ENCODE results near the gene DPP6. TPM values are rescaled to one million over a fixed set of nuclear protein-coding genes. Genes with fewer than 3 reads are reported as not detected.

Gene DPP6
- total RNA-seq, 1 experiment from 2014 or later: not detected

DNA sequence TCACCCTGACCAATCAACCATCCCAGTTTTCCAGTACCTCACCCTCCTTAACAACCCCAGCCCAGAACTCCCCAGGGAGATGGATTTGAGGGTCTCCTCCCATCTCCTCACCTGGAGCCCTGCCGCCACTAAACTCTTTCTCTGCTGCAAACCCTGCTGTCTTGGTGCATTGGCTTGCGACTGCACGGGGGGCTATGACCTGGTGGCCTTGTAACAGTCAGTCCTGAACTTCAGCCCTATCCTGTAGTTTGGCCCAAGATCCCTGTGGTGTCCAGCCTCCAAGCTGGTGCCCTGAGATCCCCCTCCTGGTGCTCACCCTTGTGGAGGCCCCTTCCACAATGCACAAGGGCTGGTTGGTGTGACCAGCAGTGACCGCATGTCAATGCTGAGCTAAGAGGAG, 858.8 kb downstream of the DPP6 start:
- Histone ChIP-seq H3K9me3 (replicated peaks) (no peaks in the 10 kb centered on the region), H3K27ac (no peak overlapping the region), H3K27me3 (no peaks in the 10 kb centered on the region), H3K4me1 (peaks cover 3% of the 10 kb centered on the region; the same call in 1 of the 2 replicates), H3K36me3 (no peaks in the 10 kb centered on the region), H3K4me3 (no peak overlapping the region)
- DNase-seq: no peak

DNA sequence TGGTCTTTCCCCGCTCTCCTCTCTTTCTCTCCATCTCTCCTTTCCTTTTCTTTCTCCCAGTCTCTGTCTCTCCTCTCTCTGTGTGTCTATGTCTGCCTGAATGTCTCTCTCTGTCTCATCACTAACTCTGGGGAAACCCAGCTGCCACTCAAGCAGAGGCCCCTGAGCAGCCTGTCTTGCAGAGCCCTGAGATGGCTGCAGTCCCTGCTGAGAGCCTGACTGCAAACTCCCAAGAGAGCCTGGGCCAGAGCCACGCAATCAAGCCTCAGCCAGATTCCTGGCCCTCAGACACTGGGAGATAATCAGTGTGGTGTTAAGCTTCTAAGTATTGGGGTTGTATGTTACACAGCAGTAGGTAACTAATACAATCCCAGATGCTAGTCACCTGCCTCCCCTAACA, 859.2 kb downstream of the DPP6 start:
- H3K27ac ChIP-seq: no peak overlapping the region
- no peak overlapping the region for H3K4me3 ChIP-seq
- H3K27me3 ChIP-seq: no peaks in the 10 kb centered on the region
- H3K9me3 ChIP-seq (replicated peaks): no peaks in the 10 kb centered on the region
- H3K36me3 ChIP-seq: no peaks in the 10 kb centered on the region
- DNase-seq: no peak
- peaks cover 3% of the 10 kb centered on the region; the same call in 1 of the 2 replicates for H3K4me1 ChIP-seq

DNA sequence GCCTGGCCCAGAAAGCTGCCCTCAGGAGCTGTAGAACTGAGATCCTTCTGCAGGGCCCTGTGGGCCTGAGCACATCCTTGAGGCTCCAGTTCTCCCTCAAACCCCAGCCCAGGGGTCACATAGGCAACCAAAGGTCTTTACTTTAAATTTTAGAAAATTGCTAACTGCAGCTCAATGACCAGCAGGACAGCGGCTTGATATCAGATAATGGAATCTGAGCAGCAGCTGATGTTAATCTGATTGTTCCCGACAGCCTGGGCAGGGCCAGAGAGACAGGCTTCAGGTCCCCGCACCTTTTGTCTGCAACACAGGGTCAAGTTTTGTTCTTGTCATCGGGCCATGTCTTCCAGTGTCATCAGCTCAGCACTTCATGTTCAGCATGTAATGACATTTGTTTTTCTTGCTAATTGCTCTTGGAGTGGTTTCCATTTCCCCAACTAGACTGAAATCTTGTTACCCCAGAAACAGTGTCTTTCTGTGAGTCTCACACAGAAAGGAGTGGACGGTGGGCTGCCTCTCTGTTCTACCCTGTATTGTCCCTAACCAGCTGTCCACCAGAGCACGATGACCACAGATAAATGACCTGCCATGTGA, 859.8 kb downstream of the DPP6 start:
- H3K27me3 ChIP-seq: no peaks in the 10 kb centered on the region; the same call in 1 of the 2 replicates
- no peaks in the 10 kb centered on the region for H3K9me3 ChIP-seq (replicated peaks)
- H3K4me1 ChIP-seq: peaks cover 3% of the 10 kb centered on the region; the same call in 1 of the 2 replicates

DNA sequence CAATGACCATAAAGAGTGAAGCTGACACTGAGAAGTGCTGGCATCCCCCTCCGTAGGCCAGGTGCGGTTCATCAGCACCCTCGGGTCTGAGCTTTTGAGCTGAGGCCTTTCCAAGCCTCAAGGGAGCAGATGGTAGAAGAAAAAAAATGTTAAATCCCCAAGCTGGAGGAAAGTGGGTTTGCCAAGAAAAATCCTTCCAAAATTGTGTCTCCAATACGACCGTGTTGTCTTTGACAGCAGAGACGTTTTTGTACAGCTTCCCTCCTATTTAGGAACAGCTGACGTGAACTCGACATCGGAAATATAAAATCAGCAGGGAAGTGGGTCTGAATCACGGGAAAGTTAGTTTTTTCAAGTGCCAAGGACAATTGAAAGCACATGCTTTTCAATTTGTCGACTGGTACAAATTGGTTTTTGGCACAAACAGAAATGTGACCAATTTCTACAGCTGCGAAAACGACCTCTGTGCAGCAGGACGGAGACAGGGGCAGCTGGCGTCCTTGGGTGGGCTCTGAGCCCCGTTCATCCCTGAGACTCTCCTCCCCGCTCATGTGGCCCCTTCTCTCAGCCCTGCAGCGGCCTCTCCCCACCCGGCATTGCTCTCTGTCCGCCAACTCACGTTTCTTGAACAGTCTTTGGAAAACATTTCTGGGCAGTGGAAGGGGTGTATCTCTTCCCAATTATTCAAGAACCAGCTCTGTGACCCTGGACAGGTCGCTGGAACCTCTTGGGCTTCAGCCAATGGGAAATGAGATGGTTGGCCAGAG, 860.9 kb downstream of the DPP6 start:
- no peak overlapping the region for H3K4me3 ChIP-seq
- H3K27ac ChIP-seq: no peak overlapping the region; the same call in 1 of the 2 replicates
- no peaks in the 10 kb centered on the region for H3K36me3 ChIP-seq
- peaks cover 3% of the 10 kb centered on the region; the same call in 1 of the 2 replicates for H3K4me1 ChIP-seq
- H3K9me3 ChIP-seq (replicated peaks): no peaks in the 10 kb centered on the region
- H3K27me3 ChIP-seq: no peaks in the 10 kb centered on the region; the same call in 1 of the 2 replicates
- peak; percentile 37 to 41 for DNase-seq

More for the DNA sequence above, 859.8 kb downstream of the DPP6 start:
- Histone ChIP-seq H3K27ac (no peak overlapping the region), H3K36me3 (no peaks in the 10 kb centered on the region), H3K4me3 (no peak overlapping the region)
- DNase-seq: no peak

DNA sequence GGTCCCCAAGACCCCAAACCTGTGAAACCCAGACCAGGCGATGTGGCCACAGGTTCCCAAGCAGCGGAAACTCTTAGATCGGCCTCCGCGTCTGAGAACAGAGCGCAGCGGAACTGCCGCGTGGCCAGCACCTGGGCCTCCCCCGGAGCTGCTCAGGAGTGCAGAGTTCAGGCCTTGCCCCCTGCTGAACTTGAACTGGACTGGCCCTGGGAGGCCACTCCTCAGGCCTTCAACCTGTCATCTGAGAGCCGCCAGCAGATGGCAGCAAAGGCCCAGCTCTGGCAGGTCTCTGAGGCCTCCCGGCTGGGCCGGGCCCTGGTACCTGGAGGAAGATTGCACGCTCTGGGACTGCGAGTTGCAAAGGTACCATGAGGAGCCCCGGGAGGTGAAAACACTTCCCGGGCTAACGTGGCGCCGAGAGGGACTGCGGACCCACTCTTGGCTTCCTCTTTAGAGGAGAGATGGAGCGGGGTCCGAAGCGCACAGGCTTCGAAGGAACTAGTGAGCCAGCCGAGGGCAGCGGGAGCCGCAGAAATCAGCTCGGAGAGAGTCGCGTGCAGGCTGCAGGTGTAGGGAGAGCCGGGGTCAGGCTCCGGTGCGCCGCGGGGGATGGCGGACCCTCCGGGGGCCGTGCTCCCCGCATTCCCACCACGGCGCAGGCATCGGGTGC, 861.6 kb downstream of the DPP6 start:
- Histone ChIP-seq H3K27me3 (no peaks in the 10 kb centered on the region; the same call in 1 of the 2 replicates), H3K4me3 (no peak overlapping the region), H3K36me3 (no peaks in the 10 kb centered on the region), H3K9me3 (replicated peaks) (no peaks in the 10 kb centered on the region), H3K27ac (no peak overlapping the region; the same call in 1 of the 2 replicates), H3K4me1 (peaks cover 3% of the 10 kb centered on the region; the same call in 1 of the 2 replicates)
- peak; percentile 78 to 86 for DNase-seq

DNA sequence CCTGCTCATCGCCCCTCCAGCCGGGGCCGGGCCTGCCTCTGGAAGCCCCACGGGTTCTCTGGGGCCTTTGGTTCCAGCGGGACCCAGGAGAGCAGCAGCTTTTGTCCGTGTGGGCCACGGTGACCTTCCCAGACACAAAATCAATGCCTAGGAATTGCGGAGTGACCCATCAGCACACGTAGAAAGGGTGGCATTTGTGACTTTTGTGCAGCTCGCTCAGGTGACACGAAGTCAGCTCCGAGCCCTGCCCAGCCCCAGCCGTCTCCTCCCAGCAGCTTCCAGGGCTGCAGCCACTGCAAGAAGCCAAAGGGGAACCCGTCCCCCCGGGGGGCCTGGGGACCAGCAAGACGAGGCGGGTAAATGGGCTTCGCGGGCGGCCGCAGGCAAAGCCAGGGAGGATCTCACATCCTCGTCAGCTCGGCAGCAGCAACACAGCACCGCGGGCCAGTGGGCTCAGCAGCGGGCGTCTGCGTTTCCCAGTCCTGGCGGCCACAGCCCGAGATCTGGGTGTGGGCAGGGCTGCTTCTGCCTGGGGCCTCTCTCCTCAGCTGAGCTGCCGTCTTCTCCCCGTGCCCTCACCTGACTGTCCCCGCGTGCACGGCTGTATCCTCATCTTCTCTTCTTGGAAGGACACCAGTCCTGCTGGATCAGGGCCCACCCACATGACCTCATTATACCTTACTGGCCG, 862.3 kb downstream of the DPP6 start:
- H3K4me1 ChIP-seq: peaks cover 3% of the 10 kb centered on the region; the same call in 1 of the 2 replicates
- DNase-seq: no peak
- no peak overlapping the region for H3K4me3 ChIP-seq

DNA sequence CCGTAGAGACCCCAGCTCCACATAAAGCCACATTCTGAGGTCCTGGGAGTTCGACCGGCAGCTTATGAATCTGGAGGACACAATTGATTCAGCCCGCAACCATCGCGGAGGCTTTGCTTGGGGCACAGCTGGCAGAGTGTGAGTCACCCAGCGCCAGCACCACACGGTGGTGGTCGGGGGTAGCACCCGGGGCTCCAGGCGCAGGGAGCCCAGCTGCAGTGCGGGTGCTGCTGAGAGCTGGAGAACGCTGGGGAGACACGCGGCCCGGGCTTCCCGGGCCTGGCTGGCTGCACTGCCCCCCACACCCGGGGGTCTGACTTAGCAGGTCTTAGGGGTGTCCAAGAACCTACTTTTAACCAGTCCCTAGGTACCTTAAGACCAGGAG, 862.8 kb downstream of the DPP6 start:
- H3K4me3 ChIP-seq: no peak overlapping the region
- DNase-seq: peak in 1 of 2 experiments; percentile 22
- peaks cover 3% of the 10 kb centered on the region; the same call in 1 of the 2 replicates for H3K4me1 ChIP-seq
- no peaks in the 10 kb centered on the region for H3K36me3 ChIP-seq
- no peak overlapping the region for H3K27ac ChIP-seq
- H3K27me3 ChIP-seq: no peaks in the 10 kb centered on the region; the same call in 1 of the 2 replicates
- no peaks in the 10 kb centered on the region for H3K9me3 ChIP-seq (replicated peaks)

More for the DNA sequence above, 862.3 kb downstream of the DPP6 start:
- Histone ChIP-seq H3K27ac (no peak overlapping the region), H3K27me3 (no peaks in the 10 kb centered on the region; the same call in 1 of the 2 replicates), H3K9me3 (replicated peaks) (no peaks in the 10 kb centered on the region), H3K36me3 (no peaks in the 10 kb centered on the region)

DNA sequence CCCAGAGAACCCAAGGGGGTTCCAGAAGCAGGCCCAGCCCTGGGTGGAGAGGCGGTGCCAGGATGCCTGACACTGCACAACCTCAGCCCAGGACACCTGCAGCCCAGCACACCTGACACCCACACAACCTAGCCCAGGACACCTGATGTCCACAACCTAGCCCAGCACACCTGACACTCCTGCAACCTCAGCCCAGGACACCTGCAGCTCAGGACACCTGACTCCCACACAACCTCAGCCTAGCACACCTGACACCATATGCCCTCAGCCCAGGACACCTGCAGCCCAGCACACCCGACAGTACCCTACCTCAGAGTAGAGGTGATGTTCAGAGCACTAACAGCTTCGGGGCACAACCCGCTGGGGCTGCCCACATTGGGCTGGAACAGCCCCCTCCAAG, 863.4 kb downstream of the DPP6 start:
- Histone ChIP-seq H3K27ac (no peak overlapping the region), H3K36me3 (no peaks in the 10 kb centered on the region), H3K27me3 (no peaks in the 10 kb centered on the region; the same call in 1 of the 2 replicates), H3K9me3 (replicated peaks) (no peaks in the 10 kb centered on the region), H3K4me3 (no peak overlapping the region), H3K4me1 (peaks cover 3% of the 10 kb centered on the region; the same call in 1 of the 2 replicates)
- no peak for DNase-seq

DNA sequence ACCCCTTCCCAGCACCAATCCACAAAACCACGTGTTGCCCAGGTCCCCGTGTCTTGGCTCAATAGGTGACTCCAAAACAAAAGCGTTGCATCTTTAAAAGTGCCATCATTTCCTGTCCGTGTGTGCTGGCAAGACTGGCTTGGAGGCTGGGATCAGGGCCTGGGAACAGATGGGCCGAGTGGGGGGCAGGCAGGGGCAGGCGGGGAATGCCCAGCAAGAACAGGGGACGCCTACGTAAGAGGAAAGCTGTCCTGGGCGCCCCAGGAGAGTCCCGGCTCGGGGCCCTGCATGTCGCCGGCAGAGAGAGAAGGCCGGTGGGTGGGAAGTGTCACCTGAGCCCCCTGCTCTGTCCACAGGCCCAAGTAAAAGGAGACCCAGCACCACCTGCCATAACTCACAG, 864.2 kb downstream of the DPP6 start:
- no peak for DNase-seq
- H3K9me3 ChIP-seq (replicated peaks): no peaks in the 10 kb centered on the region
- peaks cover 3% of the 10 kb centered on the region; the same call in 1 of the 2 replicates for H3K4me1 ChIP-seq

DNA sequence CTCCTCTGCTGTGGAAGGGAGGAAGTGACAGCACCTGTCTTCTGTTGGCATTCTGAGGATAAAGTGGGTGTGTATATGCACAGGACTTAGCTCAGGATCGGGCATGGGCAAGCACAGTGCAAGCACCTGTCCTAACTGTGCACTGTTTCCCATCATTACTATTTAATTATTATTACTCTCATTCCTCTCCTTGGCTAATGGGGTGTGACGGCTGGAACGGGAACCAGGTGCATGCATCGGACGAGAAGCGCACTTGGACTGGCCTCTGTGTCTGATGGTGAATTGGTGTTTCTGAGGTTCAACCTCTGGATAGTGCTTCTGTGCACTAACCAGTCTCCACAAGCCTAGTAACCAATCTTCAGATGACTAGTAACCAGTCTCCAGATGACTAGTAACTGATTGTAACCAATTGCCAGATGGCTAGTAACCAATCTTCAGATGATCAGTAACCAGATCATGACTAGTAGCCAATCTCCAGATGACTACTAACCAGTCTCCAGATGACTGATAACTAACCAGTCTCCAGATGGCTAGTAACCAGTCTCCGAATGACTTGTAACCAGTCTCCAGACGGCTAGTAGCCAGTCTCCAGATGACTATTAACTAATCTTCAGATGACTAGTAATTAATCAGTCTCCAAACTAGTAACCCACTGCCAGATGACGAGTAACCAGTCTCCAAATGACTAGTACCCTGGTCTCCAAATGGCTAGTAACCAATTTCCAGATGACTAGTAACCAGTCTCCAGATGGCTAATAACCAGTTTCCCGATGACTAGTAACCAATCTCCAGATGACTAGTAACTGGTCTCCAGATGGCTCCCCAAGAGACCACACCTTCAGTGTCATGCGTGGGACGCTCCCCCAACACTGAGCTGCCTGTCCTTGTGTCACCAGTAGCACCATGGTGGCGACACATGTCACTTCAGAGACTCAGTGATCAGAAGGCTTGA, 864.9 kb downstream of the DPP6 start:
- H3K27ac ChIP-seq: no peak overlapping the region
- peaks cover 3% of the 10 kb centered on the region; the same call in 1 of the 2 replicates for H3K4me1 ChIP-seq
- no peaks in the 10 kb centered on the region; the same call in 1 of the 2 replicates for H3K27me3 ChIP-seq
- no peak for DNase-seq
- H3K36me3 ChIP-seq: no peaks in the 10 kb centered on the region
- no peaks in the 10 kb centered on the region for H3K9me3 ChIP-seq (replicated peaks)
- H3K4me3 ChIP-seq: no peak overlapping the region

More for the DNA sequence above, 864.2 kb downstream of the DPP6 start:
- H3K27ac ChIP-seq: no peak overlapping the region
- H3K27me3 ChIP-seq: no peaks in the 10 kb centered on the region; the same call in 1 of the 2 replicates
- H3K36me3 ChIP-seq: no peaks in the 10 kb centered on the region
- H3K4me3 ChIP-seq: no peak overlapping the region

DNA sequence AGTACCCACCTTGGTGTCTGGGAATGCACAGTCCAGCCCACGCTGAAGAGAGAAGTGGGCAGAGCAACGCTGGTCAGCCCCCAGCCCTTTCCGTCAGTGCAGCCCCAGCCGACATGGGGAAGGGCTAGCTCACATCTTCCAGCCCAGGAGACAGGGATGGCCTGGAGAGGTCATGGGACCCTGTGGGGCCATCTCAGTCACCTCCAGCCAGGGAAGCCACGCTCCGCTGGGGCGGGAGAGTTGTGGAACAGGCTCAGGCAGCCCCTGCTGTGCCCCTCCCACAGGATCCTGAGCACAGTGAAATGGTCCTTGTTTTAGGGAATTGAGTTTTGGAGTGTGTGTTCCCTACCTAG, 865.6 kb downstream of the DPP6 start:
- Histone ChIP-seq H3K27ac (no peak overlapping the region), H3K9me3 (replicated peaks) (no peaks in the 10 kb centered on the region; the same call in 1 of the 2 replicates), H3K4me1 (peaks cover 3% of the 10 kb centered on the region; the same call in 1 of the 2 replicates), H3K27me3 (no peaks in the 10 kb centered on the region; the same call in 1 of the 2 replicates), H3K36me3 (no peaks in the 10 kb centered on the region), H3K4me3 (no peak overlapping the region)
- DNase-seq: no peak

DNA sequence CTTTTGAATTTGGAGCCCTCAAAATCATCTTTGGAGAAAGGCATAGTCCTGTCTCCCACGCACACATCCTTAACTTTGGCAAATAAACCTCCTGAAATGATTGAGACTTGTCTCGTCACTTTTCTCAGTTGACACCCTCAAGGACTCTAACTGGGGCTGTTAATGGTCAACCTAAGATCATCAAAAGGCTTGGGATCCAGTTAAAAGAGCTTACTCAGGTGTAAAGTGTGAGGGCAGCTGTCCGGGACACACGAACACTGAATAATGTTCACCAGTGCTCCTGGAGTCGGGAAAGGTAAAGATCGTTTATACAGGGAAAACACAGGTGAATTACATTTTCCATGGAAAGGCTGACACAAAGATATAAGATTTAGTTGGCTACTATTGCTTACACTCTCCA, 866.1 kb downstream of the DPP6 start:
- Histone ChIP-seq H3K4me3 (no peak overlapping the region), H3K27me3 (no peaks in the 10 kb centered on the region; the same call in 1 of the 2 replicates), H3K27ac (no peak overlapping the region), H3K4me1 (peaks cover 3% of the 10 kb centered on the region; the same call in 1 of the 2 replicates), H3K36me3 (no peaks in the 10 kb centered on the region), H3K9me3 (replicated peaks) (no peaks in the 10 kb centered on the region; the same call in 1 of the 2 replicates)
- no peak for DNase-seq

DNA sequence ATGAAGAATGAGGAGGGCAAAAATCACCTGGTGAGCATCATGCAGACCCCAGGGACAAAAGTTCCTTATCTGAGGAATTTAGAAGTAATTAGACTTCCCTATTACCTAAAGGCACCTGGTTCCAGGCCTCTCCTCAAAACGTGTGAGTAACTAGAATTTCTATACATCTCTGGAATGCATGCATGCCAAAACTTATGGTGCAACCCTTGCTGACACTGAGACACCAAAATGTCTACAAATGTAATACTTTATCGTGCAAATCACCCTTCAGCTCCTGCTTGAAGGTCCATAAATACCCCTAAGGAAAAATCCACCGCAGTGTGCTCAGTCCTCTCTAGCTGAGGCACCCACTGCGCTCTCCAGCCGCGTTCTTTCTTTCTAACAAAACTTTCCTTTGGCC, 866.5 kb downstream of the DPP6 start:
- no peak for DNase-seq
- Histone ChIP-seq H3K36me3 (no peaks in the 10 kb centered on the region), H3K9me3 (replicated peaks) (no peaks in the 10 kb centered on the region; the same call in 1 of the 2 replicates), H3K4me1 (no peaks in the 10 kb centered on the region; the same call in 1 of the 2 replicates), H3K4me3 (no peak overlapping the region), H3K27ac (no peak overlapping the region), H3K27me3 (no peaks in the 10 kb centered on the region; the same call in 1 of the 2 replicates)

Data from SJCRH30 (cell line).